T-helper 2 cell treated with Interferon-gamma antibody and Interleukin-4, amounts not matched to agents 100 ng/mL and 5 ng/mL, for 36 hours (primary cell): ENCODE data around the gene FOXF2. TPM values are rescaled to one million over a fixed set of nuclear protein-coding genes. Genes with fewer than 3 reads are reported as not detected.

ENCODE experiments used
- intact Hi-C: fragments of 100-400 bp; cut with micrococcal nuclease; formaldehyde crosslinking; loops from one replicate; pipeline ENCODE4 v1.15.1; 2023
- total RNA-seq: library from RNA; stranded (reverse); gene quantifications from 2 replicates; pipeline ENCODE4 v1.2.3, GENCODE V29; 2022

FOXF2 gene
- total RNA-seq, 1 donor from 2014 or later, result not detected

GRCh38 chr6:1404713-1405098 is 15.3 kb downstream of the FOXF2 start:
- intact Hi-C loops, result no loop called here

DNA sequence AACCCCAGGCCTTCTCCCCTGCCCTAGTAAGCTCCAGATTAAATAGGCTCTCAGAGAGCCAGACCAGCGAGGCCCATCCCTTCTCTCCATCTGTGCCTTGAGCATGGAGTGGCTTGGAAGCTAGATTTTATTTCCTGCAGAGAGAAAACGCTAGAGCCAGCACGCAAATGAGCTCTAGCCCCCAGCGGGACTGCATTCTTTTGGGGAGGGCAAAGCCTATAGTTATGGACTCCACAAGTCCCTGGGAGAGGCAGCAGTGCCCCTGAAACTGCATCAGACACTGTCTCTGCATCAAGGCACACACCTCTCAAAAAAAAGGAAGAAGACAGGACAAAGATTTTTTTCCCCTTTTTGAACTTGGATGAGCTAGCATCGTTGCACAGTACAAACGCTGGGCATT is 15.8 kb downstream of the FOXF2 start:
- intact Hi-C loops, result no loop called here

DNA sequence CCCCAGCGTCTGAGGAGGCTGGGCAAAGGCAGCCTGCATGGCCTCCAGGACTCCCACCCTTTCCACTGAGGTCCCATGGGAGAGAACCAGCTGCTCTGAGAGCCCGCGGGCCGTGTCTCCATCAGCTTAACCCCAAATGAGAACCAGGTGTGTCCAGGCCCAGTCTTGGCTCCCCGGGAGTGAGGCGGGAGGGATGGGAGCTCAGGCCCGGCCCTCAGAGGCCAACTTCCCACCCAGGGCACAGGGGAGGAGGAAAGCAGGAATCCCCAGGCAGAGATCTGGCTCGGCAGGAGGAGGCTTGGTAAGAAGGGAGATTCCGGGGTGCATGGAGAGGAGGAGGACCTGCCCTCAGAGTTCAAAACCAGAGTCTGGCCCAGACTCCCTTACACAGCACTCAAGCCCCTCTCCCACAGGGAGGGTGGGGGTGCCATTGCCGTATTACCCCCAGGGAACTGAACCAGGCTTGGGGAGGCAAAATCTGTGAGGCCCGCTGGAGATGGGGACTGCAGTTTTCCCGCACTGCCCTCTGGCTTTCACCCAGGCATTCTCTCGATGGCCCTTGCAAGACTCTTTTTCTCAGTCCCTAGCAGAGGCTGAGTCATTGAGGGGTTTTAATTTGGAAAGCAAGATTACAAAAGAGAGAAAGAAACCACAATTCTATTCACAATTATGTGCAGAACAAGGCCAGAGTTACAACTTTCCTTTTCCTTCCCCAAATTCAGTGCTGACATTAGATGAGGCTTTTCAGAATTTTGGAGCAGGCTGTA is 17.1 kb downstream of the FOXF2 start:
- intact Hi-C loops, result no loop called here

DNA sequence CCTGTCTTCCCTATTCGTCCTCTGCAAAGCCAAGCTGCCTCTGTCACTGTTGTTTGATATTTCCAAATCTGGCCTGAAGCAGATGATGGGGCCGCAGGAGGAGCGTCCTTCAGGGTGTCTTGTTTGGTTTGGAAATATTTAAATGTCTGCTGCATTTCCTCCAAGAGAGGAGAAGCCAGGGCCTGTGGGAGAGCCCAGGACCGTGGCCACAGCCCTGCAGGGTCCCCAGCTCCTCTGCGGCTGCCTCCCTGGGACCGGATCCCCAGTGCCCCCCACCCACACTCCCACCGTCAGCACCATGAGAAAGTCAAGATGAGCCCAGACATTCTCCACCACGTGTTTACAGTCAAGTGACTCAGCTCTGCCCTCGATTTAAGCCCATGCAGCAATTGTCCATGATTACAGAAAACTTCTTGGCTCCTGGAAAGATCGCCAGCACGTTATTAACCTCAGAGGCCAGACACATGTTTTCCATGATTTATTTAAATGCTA is 18.2 kb downstream of the FOXF2 start:
- intact Hi-C loops, result no loop called here

- intact Hi-C loops, result no loop called here
These were observed 20.5 kb downstream of the FOXF2 start for GRCh38 chr6:1409774-1410465.

DNA sequence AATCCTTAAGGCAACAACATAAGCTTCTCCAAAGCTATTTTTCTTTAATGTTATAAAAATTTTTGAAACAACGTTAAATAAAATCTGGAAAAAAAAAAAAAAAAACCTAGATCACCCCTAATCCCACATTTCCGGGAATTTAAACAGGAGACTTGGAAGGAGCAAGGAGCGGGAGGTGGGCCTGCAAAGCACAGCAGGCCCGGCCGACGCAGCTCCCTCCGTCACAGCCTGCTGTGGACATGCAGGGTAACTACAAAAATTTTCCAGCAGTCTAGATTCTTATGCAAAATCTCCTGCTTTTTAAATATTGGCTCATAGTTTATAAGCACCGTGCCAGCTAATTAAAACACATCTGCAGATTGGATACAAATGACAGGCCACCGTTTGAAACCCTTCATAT is 23.5 kb downstream of the FOXF2 start:
- intact Hi-C loops, result no loop called here

- intact Hi-C loops, result no loop called here
These were observed 26.2 kb downstream of the FOXF2 start for GRCh38 chr6:1415416-1416063.

- intact Hi-C loops, result no loop called here
These were observed 26.9 kb downstream of the FOXF2 start for GRCh38 chr6:1416191-1416760.

- intact Hi-C loops, result no loop called here
These were observed 27.4 kb downstream of the FOXF2 start for GRCh38 chr6:1416820-1417219.

DNA sequence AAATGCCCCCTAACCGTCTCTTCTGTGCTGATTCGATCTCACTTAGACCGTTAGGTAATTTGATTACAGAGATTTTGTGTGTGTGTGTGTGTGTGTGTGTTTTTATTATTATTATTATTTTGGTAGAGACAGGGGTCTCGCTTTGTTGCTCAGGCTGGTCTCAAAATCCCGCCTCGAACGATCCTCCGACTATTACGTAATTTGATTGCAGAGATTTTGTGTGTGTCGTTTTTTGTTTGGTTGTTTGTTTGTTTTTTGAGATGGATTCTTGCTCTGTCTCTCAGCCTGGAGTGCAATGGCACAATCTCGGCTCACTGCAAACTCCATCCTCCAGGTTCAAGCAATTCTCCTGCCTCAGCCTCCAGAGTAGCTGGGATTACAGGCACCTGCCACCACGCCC is 28.3 kb downstream of the FOXF2 start:
- intact Hi-C loops, result no loop called here

DNA sequence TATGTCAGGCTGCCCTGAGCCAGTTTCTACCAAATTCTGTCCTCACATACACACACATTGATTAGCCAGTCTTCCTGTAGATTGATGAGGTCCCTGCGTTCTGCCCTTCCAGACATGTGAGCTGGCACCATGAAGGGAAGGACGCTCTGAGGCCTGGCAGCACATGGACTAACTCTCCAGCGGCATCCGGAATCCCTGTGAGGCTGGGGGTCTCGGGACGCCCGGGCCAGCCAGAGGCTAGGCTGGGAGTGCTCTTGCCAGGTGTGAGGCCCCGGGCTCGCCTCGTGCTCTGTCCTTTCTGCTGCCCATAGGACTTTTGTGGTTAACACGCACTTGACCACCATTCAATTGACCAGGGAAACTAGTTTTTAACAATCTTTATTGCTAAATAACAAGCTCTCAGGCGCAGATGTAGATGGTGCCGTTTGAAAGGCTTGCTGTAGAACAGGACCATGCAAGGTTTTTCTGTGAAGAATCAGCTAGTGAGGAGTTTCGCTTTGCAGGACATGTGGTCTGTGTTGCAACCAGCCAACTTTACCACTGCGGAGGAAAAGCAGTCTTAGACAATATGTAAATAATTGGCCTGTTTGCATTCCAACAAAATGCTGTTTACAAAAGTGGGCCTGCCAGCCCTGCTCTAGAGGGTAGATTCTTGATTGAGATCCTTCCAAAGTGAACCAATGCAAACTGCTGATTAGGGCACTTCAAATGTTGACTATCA is 29.3 kb downstream of the FOXF2 start:
- intact Hi-C loops, result no loop called here

- intact Hi-C loops, result no loop called here
These were observed 31.0 kb downstream of the FOXF2 start for GRCh38 chr6:1420382-1420781.

- intact Hi-C loops, result no loop called here
These were observed 32.9 kb downstream of the FOXF2 start for GRCh38 chr6:1422290-1422689.

DNA sequence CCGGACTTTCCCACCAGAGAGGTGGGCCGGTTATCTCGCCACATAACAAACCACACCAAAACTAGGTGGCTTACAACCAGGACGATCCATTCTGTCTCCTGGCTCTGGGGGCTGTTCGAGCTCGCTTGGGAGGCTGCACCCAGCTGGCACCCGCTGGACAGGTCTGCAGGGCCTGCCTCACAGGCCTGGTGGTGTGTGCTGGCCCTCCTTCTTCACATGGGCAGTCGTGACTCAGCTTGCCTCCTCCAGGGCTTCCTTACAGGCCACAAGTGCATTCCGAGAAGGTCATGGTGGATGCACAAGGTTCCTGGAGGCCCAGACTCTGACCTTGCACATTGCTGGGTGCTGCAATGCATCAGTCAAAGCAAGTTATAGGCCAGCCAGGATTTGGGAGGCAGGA is 34.2 kb downstream of the FOXF2 start:
- intact Hi-C loops, result no loop called here

- intact Hi-C loops, result no loop called here
These were observed 35.0 kb downstream of the FOXF2 start for GRCh38 chr6:1424306-1424927.

- intact Hi-C loops, result no loop called here
These were observed 37.0 kb downstream of the FOXF2 start for GRCh38 chr6:1426416-1426815.

DNA sequence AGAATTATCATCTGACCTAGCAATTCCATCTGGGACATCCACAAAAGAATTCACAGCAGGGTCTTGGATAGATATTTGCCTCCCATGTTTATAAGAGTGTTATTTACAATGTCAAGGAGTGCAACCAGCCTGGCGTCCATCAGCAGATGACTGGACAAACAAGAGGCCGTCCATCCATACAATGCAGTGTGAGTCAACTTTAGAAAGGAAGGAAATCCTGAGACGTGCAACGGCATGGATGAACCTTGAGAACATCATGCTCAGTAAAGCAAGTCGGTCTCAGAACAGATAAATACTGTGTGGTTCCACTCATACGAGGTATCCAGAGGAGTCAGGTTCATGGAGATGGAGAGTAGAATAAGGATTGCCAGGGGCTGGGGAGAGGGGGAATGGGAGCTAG is 46.4 kb downstream of the FOXF2 start:
- intact Hi-C loops, result loop anchor here (1.0 kb wide), 2 partner anchors 639 to 843 kb away; no protein-coding TSS in a partner anchor

- intact Hi-C loops, result loop anchor here (1.0 kb wide), 2 partner anchors 639 to 843 kb away; no protein-coding TSS in a partner anchor
These were observed 47.2 kb downstream of the FOXF2 start for GRCh38 chr6:1436334-1437306.
